NCI-H146 (cell line): ENCODE data around the gene MT1E.
"Not testable (repeated sequence)": the region's sequence is repeated elsewhere in the genome, so short reads cannot be mapped to it uniquely, and the experiment has no call there.

Experiments
- DNase-seq: peaks from one replicate; lab custom pipeline; 2025; lab: John Stamatoyannopoulos, UW

The MT1E gene

DNA sequence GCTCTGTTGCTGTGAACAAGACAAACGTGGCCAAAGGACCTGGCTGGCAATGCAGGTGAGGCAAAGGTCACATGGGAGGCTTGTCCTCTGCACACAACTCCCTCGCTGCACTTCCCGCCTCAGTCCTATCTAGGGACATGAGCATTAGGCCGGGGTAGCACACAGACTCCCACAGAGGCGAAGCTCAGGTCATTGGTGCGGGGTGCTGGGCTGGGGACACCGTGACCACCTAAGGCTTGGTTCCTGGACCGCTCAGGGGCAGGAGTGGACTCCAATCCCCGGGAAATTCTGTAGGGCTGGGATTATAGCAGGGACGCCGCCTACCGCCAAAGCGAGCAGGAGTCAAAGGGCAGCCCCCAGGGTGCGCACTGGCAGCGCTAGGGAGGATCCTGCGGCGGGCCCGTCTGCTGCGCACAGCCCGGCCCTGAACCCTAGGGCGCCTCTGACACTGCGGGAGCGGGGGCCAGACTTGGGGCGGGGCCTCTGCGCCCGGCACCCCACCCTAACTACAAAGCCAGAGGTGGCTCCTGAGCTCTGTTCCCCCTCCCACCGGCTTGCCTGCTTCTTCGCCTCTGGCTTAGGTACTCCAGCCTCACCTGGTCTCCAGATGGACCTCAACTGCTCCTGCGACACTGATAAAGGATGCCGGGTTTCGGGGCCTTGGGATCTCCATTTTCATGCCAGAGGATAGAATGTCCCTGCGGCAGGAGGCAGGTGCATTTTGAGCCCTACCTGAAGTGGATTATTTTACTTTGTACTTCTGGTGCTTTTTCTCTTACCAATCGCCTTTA, 22.3 kb downstream of the MT1E start:
- DNase-seq = no peak

DNA sequence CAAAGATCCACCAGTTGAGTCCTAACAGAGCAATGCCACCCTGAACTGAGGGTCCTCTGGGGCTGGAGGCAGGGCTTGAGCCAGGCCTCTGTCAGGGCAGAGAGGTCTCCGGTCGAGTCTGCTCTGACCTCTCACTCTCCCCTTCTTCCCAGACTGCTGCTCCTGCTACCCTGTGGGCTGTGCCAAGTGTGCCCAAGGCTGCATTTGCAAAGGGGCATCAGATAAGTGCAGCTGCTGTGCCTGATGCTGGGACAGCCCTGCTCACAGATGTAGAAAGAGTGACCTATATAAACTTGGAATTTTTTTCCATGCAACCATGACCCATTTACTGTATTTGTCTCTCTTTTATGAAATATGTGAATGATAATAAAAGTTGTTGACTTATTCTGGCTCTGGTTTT, 23.7 kb downstream of the MT1E start:
- DNase-seq = no peak

DNA sequence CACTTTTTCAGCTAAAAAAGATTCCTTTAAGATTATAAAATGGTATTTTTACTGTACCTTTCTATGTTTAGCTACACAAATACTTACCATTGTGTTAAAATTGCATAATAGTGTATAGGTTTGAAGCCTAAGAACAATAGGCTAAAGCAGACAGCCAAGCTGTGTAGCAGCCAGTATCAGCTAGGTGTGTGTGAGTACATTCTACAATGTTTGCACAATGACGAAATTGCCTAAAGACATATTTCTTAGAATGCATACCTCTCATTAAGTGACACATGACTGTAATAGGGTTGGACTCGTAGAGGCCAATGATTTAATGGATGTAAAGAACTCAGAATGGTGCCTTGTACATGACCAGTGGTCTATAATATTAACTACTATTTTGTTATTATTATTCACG, 24.2 kb downstream of the MT1E start:
- DNase-seq = no peak

DNA sequence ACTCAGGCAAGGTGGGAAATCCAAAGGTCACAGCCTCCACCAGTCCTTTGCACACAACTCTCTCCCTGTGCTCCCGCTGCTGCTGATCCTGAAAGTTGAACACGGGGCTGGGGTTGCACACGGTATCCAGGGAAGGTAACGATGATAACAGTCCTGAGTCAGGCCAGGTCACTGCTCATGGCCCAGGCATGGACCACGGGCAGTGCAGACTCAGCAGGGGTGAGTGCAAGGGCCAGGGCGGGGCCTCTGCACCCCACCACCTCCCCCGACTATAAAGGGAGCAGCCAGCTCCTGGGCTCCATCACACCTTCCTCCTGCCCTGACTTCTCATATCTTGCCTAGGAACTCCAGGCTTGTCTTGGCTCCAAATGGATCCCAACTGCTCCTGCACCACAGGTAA, 26.0 kb downstream of the MT1E start, which contains the start of gene MT1B:
Gene MT1B, plus strand, starts transcription at position 301 of the 400 bp plus-strand sequence. Its CDS starts 68 bp downstream, at position 369.
- DNase-seq = no peak

DNA sequence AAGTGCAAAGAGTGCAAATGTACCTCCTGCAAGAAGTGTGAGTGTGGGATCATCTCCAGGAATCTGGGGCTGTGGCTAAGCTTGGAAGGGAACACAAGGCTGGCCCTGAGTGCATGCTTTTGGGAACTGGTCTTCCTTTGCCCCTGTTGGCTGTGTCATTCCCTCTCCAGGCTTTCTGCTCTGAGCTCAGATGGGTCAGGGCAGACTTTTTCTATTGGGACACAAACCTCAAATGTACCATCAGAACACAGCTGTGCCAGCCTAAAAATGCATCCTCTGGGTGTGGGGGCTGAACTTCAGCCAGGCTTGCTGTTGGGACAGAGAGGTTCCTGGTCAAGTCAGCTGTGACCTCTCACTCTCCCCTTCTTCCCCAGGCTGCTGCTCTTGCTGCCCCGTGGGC, 27.0 kb downstream of the MT1E start:
- DNase-seq = no peak

DNA sequence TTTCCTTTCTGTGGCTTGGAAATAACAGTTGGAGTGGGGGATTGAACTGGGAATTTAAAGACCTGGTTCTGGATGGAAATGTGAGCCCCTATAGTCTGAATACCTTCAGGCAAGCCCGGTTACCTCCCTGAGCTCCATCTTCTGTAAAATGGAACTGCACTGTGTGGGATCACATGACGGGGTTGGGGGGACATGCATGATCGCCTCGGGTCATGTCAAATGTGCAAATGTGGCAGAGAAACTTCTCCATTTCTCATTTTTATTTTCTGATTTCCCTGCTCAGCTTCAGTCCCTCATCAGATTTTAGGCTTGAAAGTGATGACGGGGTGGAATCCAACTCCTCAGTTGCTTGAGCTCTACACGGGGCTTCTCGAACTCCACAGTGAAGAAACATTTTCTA, 27.6 kb downstream of the MT1E start:
- DNase-seq = no peak

DNA sequence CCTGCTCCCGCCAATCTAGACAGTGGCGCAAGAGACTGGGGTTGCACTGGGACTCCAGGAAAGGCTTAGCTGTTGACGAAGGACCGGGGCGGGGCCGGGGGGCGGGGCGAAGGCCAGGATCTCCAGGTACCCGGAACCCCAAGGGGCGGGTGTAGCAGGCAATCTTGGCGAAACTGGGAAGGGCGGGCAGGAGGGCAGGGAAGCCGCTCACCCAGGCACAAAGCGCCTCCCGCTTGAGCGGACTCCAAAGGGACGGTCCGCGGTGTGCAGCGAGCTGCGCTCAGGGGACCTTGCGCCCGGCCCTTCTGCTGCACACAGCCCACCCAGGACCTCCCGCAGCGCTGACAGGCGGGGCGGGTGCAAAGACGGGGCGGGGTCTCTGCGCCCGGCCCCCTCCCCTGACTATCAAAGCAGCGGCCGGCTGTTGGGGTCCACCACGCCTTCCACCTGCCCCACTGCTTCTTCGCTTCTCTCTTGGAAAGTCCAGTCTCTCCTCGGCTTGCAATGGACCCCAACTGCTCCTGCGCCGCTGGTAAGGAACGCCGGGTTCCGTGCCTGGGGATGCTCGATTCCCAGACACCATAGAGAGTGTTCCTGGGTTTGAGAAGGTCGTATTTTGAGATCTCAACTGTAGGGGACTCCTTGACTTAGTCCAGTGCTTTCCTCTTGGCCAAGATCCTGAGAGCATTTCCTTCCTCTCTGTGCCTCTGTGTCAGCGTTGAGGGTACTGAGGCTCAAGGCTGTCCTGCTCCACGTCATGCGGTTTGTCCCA, 32.2 kb downstream of the MT1E start, which contains the start of gene MT1F:
Gene MT1F, plus strand, starts transcription at position 405 of the 772 bp plus-strand sequence. Its CDS starts 100 bp downstream, at position 505.
- DNase-seq = peak; percentile 86

DNA sequence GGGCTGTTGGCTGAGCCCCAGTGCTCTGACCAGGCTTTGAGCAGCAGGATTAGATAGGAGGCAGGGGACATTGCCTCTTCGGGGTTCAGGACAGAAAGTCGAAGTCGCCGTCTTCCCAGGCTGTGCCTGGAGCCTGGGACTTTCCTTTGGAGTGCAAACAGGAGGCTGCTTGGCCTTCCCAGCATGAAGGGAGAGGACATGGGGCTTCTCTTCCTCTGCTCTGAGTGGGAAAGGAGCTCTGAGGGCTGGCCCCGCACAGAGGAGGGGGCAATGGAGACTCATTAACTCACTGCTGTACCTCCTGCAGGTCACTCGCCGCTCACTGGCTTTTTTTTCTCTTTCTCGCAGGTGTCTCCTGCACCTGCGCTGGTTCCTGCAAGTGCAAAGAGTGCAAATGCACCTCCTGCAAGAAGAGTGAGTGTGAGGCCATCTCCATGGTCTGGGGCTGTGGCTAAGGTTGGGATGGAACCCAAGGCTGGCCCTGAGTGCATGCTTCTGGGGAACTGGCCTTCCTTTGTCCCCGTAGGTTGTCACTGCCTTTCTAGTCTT, 32.8 kb downstream of the MT1E start:
- peak; percentile 47 for DNase-seq

DNA sequence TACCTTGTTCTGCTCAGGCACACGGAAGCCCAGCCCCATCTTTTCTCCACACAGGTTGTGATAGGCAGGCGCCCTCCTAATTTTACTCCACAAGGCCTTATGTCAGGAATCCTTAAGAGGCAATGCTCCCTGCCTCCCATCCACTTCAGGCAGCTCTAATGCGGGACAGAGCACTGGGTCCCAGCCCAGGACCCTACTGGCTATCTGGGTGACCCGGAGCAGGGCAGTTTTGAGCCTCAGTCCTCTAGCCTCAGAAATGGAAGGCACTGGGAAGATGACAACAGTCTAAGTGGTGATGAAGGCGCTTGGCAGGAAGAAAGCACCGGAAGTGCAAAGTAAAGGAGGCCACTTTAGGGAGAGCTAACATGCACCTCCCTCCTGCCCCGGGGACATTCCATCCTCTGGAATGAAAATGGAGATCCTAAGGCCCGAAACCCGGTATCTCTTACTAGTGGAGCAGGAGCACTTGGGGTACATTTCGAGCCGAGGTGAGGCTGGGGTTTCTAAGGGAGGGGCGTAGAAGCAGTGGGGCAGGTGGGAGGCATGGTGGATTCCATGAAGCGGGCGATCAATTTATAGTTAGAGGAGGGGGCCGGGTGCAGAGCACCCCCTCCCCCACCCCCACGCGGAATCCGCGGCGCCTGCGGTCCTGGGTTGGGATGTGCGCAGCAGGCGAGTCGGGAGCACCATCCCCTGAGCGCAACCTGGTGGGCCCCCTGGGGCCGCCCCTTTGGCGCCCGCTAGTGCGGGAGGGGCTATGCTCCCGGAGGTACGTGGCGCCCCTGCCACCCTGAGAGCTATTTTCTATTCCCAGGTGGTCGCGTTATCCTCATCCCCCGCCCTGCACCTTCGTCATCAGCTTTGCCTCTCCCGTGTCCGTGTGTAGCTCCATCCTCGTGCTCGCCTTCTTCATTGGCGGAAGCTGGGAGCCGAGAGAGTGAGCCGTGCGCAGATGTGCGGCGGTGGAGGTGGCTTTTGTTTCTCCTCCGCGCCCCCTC, 37.1 kb downstream of the MT1E start:
- DNase-seq = no peak

DNA sequence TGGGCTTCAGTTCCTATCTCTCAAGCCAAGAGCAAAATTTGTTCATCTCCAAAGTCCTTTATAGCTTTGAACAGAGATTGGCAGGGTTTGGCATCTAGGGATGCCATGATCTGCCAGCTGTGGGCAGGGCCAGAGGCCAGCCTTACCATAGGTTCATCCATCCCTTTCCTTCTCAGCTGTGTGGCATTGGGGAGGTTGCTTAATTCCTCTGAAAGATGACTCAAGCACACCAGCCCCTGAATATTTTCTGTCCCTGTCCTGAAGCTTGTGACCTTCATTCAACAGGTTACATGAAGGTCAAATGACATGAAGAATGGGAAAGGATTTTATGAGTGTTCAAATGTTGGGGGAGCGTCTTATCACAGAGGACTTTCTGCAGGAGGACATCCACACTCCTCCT, 38.9 kb downstream of the MT1E start:
- no peak for DNase-seq

DNA sequence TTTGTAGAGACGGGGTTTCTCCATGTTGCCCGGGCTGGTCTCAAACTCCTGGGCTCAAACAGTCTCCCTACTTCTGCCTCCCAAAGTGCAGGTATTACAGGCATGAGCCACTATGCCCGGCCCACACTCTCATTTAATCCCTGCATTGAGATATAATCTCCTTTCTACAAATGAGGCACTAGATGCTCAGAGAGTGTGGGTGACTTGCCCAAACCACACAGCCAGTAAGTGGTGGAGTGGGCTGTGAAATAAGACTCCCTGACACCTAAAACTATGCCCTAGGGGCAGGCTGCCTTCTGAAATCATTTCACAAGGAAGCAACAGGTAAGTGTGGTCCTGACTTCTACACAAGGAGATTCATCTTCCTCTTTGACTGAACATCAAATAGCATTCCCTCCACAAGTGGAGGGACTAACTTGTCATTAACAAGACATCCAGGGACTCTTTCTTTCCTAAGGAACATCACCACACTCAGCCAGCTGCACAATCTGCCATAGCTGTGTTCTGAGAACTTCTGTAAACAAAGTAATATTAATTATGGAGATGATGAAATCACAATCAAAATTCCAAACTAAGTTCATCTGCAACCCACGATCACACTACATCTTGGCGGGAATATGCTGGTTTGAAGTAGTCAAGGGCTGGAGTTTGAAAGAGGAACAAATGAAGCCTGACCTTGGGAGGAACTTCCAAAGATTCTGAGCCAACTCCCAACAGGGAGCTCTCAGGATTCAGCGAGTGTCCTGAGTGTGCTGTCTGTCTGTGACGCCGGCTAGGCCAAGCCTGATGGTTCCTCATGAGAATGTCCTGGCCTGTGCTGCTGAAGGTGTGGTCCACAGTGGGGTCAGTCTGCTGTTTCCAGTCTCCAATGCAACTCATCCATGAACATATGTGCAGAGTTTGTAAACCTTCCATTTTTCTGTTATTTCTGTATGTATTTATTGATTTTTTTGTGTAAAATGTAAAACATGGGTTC, 40.0 kb downstream of the MT1E start:
- DNase-seq = not testable (repeated sequence)

DNA sequence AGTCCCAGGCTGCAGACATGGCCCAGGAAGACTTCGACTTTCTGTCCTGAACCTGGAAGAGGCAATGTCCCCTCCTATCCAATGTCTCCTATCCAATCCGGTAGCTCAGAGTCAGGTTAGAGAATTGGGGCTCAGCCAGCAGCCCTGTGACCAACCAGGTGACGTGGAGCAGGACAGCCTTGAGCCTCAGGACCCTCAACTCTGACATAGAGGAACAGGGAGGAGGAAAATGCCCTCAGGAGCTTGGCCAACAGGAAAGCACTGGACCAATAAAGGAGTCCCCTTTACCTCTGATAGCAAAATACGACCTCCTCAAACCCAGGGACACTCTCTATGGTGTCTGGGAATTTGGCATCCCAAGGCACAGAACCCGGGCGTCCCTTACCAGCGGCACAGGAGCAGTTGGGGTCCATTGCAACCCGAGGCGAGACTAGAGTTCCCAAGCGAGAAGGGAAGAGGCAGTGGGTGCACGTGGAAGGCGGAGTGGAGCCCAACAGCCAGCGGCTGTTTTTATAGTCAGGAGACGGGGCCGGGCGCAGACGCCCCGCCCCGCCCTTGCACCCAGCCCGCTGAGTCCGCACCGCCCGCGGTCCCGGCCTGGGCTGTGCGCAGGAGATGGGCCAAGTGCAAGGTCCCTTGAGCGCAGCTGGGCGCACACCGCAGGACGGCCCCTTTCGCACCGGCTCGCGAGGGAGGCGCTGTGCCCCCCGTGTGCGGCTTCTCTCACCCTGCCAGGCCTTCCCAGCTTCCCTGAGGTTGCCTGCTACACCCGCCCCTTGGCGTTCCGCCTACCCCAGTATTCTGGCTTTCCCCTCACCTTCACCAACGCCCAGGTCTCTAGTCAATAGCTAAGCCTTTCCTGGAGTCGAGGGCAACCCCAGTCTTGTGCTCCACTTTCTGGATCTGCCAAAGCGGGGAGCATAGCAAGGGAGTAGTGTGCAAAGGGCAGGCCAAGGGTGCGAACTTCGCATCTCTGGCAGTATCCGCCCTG, 42.3 kb downstream of the MT1E start, which contains the start of gene MT1G:
Gene MT1G, minus strand, starts transcription at position 485 of the 991 bp plus-strand sequence. Its CDS starts 72 bp downstream, at position 413.
- DNase-seq = peak; percentile 44

DNA sequence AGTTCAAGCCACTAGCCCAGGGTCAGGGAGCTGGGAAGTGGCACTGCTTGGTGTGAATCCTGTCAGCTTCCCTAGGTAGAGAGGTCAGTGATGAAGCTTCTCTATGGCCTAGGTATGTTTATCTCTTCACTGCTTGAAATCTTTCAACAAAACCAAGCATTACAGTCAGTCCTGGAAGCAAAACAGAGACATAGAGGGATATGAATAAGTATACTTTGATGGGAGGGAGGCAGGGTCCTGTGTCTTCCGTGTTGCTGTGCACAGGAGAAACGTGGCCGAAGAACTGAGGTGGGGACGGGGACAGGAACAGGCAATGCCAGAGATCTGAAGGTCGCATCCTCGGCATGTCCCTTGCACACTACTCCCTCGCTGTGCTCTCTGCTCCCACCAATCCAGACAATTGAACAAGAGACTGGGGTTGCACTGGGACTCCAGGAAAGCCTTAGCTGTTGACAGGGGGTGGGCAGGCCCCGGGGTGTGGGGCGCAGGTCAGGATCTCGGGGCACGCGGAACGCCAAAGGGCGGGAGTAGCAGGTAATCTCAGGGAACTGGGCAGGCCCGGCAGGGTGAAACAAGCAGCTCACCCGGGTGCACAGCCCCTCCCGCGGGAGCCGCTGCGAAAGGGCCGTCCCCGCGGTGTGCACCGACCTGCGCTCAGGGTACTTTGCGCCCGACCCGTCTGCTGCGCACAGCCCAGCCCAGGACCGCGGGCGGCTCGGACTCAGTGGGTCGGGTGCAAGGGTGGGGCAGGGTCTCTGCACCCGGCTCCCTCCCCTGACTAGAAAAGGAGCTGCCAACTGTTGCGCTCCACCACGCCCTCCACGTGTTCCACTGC, 43.6 kb downstream of the MT1E start, which contains the start of gene MT1H:
Gene MT1H, plus strand, starts transcription at position 810 of the 835 bp plus-strand sequence. CDS start 71 bp downstream, outside the sequence.
- no peak for DNase-seq

DNA sequence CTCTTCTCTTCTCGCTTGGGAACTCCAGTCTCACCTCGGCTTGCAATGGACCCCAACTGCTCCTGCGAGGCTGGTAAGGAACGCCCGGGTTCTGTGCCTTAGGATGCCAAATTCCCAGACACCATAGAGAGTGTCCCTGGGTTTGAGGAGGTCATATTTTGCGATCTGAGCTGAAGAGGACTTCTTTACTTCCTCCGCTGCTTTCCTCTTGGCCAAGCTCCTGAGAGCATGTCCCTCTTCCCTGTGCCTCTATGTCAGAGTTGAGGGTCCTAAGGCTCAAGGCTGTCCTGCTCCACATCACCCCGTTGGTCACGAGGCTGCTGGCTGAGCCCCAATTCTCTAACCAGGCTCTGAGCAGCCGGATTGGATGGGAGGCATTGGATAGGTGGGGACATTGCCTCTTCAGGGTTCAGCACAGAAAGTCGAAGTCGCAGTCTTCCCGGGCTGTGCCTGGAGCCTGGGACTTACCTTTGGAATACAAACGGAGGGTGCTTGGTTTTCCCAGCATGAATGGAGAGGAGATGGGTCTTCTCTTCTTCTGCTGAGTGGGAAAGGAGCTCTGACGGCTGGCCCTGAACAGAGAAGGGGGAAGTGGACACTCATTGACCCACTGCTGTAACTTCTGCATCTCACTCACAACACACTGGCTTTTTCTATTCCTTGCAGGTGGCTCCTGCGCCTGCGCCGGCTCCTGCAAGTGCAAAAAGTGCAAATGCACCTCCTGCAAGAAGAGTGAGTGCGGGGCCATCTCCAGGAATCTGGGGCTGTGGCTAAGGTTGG, 44.4 kb downstream of the MT1E start:
- no peak for DNase-seq

DNA sequence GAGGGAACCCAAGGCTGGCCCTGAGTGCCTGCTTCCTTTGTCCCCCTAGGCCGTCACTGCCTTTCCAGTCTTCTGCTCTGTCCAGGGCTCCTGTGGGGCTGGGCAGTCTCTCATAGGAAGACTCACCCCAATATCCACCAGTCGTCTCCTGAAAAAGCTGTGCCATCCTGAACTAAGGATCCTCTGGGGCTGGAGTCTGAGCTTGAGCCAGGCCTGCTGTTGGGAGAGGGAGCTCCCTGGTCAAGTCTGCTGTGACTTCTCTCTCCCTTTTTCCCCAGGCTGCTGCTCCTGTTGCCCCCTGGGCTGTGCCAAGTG, 45.0 kb downstream of the MT1E start:
- DNase-seq = no peak

DNA sequence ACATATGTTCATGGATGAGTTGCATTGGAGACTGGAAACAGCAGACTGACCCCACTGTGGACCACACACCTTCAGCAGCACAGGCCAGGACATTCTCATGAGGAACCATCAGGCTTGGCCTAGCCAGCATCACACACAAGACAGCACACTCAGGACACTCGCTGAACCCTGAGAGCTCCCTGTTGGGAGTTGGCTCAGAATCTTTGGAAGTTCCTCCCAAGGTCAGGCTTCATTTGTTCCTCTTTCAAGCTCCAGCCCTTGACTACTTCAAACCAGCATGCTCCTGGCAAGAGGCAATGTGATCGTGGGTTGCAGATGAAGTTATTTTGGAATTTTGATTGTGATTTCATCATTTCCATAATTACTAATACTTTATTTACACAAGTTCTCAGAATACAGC, 46.1 kb downstream of the MT1E start:
- DNase-seq = not testable (repeated sequence)

DNA sequence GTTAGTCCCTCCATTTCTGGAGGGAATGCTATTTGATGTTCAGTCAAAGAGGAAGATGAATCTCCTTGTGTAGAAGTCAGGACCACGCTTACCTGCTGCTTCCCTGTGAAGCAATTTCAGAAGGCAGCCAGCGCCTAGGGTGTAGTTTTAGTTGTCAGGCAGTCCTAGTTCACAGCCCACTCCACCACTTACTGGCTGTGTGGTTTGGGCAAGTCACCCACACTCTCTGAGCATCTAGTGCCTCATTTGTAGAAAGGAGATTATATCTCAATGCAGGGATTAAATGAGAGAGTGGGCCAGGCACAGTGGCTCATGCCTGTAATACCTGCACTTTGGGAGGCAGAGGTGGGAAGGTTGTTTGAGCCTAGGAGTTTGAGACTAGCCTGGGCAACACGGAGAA, 46.6 kb downstream of the MT1E start:
- DNase-seq = not testable (repeated sequence)
